ENCODE results near the gene SLC44A3. TPM values are rescaled to one million over a fixed set of nuclear protein-coding genes. Genes with fewer than 3 reads are reported as not detected.
A peak's percentile ranks its signal among the peaks of the same experiment; 100 is the strongest.

The SLC44A3 gene
- total RNA-seq, 1 donor from 2014 or later = 19.5 TPM

DNA sequence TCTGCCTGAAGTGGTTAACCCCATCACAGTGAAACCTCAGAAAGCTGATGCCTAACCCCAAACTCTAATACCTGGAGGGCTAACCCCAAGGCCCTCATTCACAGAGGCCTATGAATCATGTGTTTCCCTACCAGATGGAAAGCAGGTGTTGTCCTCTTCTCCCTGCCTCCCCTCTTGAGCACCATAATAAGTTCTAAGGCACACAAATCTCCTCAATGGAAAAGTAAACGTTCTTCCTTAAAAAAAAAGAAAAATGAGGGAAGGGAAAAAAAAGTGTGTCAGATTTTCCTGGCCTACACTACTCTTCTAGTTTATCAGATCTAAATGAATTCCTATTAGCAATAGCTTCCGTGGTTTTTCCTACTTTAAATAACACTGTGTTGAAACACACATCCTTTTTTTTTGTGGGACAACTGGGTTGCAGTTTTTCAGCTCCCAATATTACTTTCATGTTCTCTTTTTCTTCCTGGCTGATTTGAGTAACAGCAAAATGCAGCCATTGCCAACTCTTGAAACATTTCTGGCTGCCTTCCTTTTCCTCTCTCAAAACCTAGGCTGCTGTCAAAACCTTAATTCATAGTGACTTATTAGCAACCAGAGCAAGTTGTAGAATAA lies 43.2 kb downstream of the SLC44A3 start:
- DNase-seq (ENCODE audit: extremely low spot score, unreplicated experiment) = no peak
- TF ChIP-seq CTCF (conservative IDR thresholded peaks at IDR 0.05) = no peak
- Mint-ChIP-seq H3K27me3 (no peaks in the 10 kb centered on the region), H3K4me1 (ENCODE audit: unreplicated experiment) (peaks cover 56% of the 10 kb centered on the region), H3K36me3 (peaks cover 3% of the 10 kb centered on the region), H3K27ac (peak overlapping the region; percentile 97), H3K9me3 (no peaks in the 10 kb centered on the region), H3K4me3 (peak overlapping the region; percentile 68)

DNA sequence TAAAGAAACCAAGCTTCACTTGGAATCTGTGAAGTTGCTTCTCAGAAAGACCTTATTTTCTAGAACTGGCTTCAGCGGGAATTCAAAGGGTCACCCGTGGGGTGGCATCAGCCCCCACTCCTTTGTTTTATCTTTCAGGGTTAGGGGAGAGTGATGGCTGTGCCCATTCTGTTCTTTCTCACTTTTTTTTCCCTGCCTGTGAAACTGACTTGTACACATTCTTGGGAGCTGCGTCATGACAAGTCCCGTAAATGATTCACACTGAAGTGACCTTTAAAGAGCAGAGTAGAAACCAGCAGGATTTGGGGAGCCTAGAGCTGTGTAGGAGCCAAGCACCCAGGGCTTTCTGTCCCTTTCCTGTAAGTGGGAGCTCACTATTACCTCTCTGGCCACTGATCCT lies 43.8 kb downstream of the SLC44A3 start:
- Mint-ChIP-seq H3K4me1 (ENCODE audit: unreplicated experiment) (peaks cover 56% of the 10 kb centered on the region), H3K27ac (peak overlapping the region; percentile 97), H3K36me3 (peaks cover 3% of the 10 kb centered on the region), H3K9me3 (no peaks in the 10 kb centered on the region), H3K4me3 (peak overlapping the region; percentile 68), H3K27me3 (no peaks in the 10 kb centered on the region)
- no peak for DNase-seq (ENCODE audit: extremely low spot score, unreplicated experiment)
- no peak for TF ChIP-seq CTCF (conservative IDR thresholded peaks at IDR 0.05)

- no peak for DNase-seq (ENCODE audit: extremely low spot score, unreplicated experiment)
- Mint-ChIP-seq H3K36me3 (peaks cover 6% of the 10 kb centered on the region), H3K27me3 (no peaks in the 10 kb centered on the region), H3K4me1 (ENCODE audit: unreplicated experiment) (peaks cover 51% of the 10 kb centered on the region), H3K4me3 (peak overlapping the region; percentile 54), H3K9me3 (no peaks in the 10 kb centered on the region), H3K27ac (peak overlapping the region; percentile 97)
- TF ChIP-seq CTCF (conservative IDR thresholded peaks at IDR 0.05) = no peak
These were observed 44.7 kb downstream of the SLC44A3 start for GRCh38 chr1:94864821-94865220.

GRCh38 chr1:94865360-94865759 lies 45.2 kb downstream of the SLC44A3 start:
- DNase-seq (ENCODE audit: extremely low spot score, unreplicated experiment) = no peak
- Mint-ChIP-seq H3K4me1 (ENCODE audit: unreplicated experiment) (peaks cover 46% of the 10 kb centered on the region), H3K27me3 (no peaks in the 10 kb centered on the region), H3K9me3 (no peaks in the 10 kb centered on the region), H3K27ac (peak overlapping the region; percentile 97), H3K4me3 (peak overlapping the region; percentile 26), H3K36me3 (peaks cover 10% of the 10 kb centered on the region)
- TF ChIP-seq CTCF (conservative IDR thresholded peaks at IDR 0.05) = no peak

DNA sequence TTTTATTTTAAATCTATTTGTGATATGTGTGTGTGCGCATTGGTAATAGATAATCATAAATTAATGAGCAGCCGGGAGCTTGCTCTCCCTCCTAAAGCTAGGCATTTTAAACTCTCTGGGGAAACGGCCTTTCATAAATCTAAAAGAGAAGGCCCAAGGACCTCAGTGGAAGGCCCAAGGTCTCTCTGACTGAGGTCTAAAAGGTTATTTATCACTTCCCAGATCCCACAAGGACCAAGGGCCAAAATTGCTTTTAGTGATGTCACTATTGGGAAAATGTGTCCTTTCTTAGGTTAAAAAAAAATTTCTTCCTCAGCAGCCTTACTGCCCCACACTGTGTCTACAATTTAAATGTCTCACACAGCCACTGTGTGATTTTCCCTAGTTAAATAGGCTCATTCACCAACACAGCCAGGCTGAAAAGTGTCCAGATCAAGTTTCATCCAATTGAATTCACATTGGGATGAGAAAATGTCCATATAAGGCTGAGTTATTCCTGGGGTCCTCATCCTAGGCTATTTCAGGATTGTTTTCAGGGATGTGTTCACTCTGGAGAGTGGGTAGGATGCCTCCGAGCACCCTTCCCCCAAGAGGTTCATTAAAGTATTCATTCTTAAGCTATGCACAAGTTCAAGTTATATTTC lies 46.1 kb downstream of the SLC44A3 start:
- Mint-ChIP-seq H3K27me3 (no peaks in the 10 kb centered on the region), H3K27ac (peak overlapping the region; percentile 82), H3K9me3 (no peaks in the 10 kb centered on the region), H3K4me3 (peak overlapping the region; percentile 57), H3K4me1 (ENCODE audit: unreplicated experiment) (peaks cover 45% of the 10 kb centered on the region), H3K36me3 (peaks cover 10% of the 10 kb centered on the region)
- no peak for DNase-seq (ENCODE audit: extremely low spot score, unreplicated experiment)
- no peak for TF ChIP-seq CTCF (conservative IDR thresholded peaks at IDR 0.05)

Data from type B pancreatic cell (in vitro differentiated cells).